ENCODE results near the gene KLHL7.

The KLHL7 gene

DNA sequence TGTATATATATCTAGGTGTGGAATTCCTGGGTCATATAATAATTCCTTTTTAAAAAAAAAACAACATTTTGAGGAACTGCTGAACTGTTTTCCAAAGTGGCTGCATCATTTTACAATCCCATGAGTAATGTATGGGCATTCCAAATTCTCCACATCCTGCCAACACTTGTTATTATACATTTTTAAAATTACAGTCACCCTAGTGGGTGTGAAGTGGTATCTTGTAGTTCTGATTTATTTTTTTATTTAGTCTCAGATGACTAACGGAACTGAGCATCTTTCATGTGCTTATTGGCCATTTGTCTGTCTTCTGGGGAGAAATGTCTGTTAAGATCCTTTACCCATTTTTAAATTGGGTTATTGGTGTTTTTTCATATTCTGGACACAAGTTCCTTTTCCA is 12.0 kb upstream of the KLHL7 start:
- H3K4me1 ChIP-seq (ENCODE audit: control insufficient read depth, low read depth, low read length) = no peaks in the 10 kb centered on the region
- H3K79me1 ChIP-seq (ENCODE audit: low read length) = no peaks in the 10 kb centered on the region
- no peak overlapping the region for H4K8ac ChIP-seq (ENCODE audit: low read depth, low read length)
- no peak for DNase-seq
- H3K18ac ChIP-seq (ENCODE audit: low read length) = no peak overlapping the region
- H3K36me3 ChIP-seq (ENCODE audit: control insufficient read depth, insufficient read depth, low read length) = no peaks in the 10 kb centered on the region
- H3K4me3 ChIP-seq (ENCODE audit: low read length) = no peak overlapping the region
- H3K4me2 ChIP-seq (ENCODE audit: low read length) = no peak overlapping the region
- no peak overlapping the region for H2AK5ac ChIP-seq (ENCODE audit: low read length)
- H3K23ac ChIP-seq (ENCODE audit: low read length) = no peak overlapping the region
- H3K27ac ChIP-seq (ENCODE audit: low read depth, low read length) = no peak overlapping the region
- H2BK5ac ChIP-seq (ENCODE audit: low read length) = no peak overlapping the region
- H3K9ac ChIP-seq (ENCODE audit: low read length) = no peak overlapping the region
- H2BK15ac ChIP-seq (replicated peaks; ENCODE audit: low read depth) = no peak overlapping the region
- H3K27me3 ChIP-seq (ENCODE audit: insufficient read depth, low read length, poor library complexity) = no peaks in the 10 kb centered on the region
- no peaks in the 10 kb centered on the region for H3K79me2 ChIP-seq (ENCODE audit: control insufficient read depth, insufficient read depth, low read length)
- no peak overlapping the region for H3K4ac ChIP-seq (ENCODE audit: low read depth, low read length)
- no peak overlapping the region for H2BK120ac ChIP-seq (ENCODE audit: low read depth, low read length)
- no peak overlapping the region for H3K56ac ChIP-seq (ENCODE audit: low read length)
- no peak overlapping the region for H4K5ac ChIP-seq (ENCODE audit: low read length)
- WGBS (ENCODE audit: extremely low coverage, insufficient coverage, low lambda C conversion rate) = no CpG with 5 or more reads among the region's 1 CpG

DNA sequence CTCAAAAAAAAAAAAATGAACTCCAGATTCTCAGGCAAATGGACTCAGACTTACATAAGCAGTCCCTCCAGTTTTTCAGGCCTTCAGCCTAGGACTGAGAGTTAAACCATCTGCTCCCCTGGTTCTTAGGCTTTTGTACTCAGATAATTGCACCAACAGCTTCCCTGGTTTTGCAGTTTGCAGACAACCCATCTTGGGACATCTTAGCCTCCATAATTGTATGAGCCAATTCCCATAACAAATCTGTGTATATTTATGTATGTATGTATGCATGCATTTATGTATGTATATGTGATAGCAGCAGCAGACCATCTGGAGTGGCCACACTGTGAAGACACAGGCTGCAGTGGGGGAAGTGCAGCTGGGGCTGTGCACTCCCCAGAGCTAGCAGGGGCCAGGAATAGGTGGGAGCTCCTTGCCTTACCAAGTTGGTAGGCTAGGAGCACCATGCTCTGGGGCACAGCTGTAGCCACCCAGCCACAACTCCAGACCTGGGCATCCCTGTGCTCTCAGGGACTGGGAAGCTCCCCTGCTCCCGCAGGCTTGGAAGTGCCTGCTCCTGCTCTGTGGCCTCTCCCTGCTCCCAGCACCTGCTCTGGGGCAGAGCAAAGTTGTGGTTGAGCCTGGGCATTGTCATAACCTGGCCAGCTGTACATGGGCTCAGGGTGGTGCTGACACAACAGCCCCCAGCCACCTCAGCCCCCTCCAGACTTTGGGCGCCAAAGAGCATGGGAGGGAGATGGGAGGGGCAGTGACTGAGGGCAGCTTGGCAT is 8.9 kb upstream of the KLHL7 start:
- no peak overlapping the region for H3K23ac ChIP-seq (ENCODE audit: low read length)
- H4K8ac ChIP-seq (ENCODE audit: low read depth, low read length) = no peak overlapping the region
- no peak overlapping the region for H3K4ac ChIP-seq (ENCODE audit: low read depth, low read length)
- H2BK120ac ChIP-seq (ENCODE audit: low read depth, low read length) = no peak overlapping the region
- no peak overlapping the region for H3K4me3 ChIP-seq (ENCODE audit: low read length)
- WGBS (ENCODE audit: extremely low coverage, insufficient coverage, low lambda C conversion rate) = no CpG with 5 or more reads among the region's 2 CpGs
- H3K36me3 ChIP-seq (ENCODE audit: control insufficient read depth, insufficient read depth, low read length) = no peaks in the 10 kb centered on the region
- no peak for DNase-seq
- H3K18ac ChIP-seq (ENCODE audit: low read length) = no peak overlapping the region
- H3K79me1 ChIP-seq (ENCODE audit: low read length) = no peaks in the 10 kb centered on the region
- no peak overlapping the region for H2AK5ac ChIP-seq (ENCODE audit: low read length)
- H3K9ac ChIP-seq (ENCODE audit: low read length) = no peak overlapping the region
- H3K4me2 ChIP-seq (ENCODE audit: low read length) = no peak overlapping the region
- H3K4me1 ChIP-seq (ENCODE audit: control insufficient read depth, low read depth, low read length) = no peaks in the 10 kb centered on the region
- no peak overlapping the region for H4K5ac ChIP-seq (ENCODE audit: low read length)
- no peak overlapping the region for H2BK5ac ChIP-seq (ENCODE audit: low read length)
- no peak overlapping the region for H3K56ac ChIP-seq (ENCODE audit: low read length)
- no peak overlapping the region for H3K27ac ChIP-seq (ENCODE audit: low read depth, low read length)
- H2BK15ac ChIP-seq (replicated peaks; ENCODE audit: low read depth) = no peak overlapping the region
- H3K79me2 ChIP-seq (ENCODE audit: control insufficient read depth, insufficient read depth, low read length) = no peaks in the 10 kb centered on the region
- H3K27me3 ChIP-seq (ENCODE audit: insufficient read depth, low read length, poor library complexity) = no peaks in the 10 kb centered on the region

DNA sequence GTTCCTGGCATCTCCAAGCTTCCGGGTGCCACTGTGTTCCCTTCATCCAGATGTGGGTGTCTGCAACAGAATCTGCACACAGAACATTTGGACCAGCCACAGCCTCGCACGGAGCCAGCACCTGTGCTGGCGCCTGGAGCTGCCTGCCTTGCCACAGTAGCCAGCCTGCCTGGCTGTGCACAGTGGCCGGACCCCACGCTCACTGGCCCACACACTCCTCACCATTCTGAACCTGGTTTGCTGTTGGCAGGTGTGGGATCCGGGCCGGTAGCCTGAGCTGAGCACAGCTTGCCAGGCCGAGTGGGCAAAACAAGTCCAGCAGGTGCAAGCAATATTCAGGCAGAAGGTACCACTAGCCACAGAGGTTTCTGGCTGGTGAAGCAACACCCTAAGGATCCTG is 7.6 kb upstream of the KLHL7 start:
- Histone ChIP-seq H3K79me2 (ENCODE audit: control insufficient read depth, insufficient read depth, low read length) (no peaks in the 10 kb centered on the region), H3K27me3 (ENCODE audit: insufficient read depth, low read length, poor library complexity) (no peaks in the 10 kb centered on the region), H3K4me3 (ENCODE audit: low read length) (no peak overlapping the region), H3K4me1 (ENCODE audit: control insufficient read depth, low read depth, low read length) (no peaks in the 10 kb centered on the region), H2BK120ac (ENCODE audit: low read depth, low read length) (no peak overlapping the region), H4K8ac (ENCODE audit: low read depth, low read length) (no peak overlapping the region), H3K18ac (ENCODE audit: low read length) (no peak overlapping the region), H3K4ac (ENCODE audit: low read depth, low read length) (no peak overlapping the region), H3K36me3 (ENCODE audit: control insufficient read depth, insufficient read depth, low read length) (no peaks in the 10 kb centered on the region), H2BK15ac (replicated peaks; ENCODE audit: low read depth) (no peak overlapping the region), H2AK5ac (ENCODE audit: low read length) (no peak overlapping the region), H2BK5ac (ENCODE audit: low read length) (no peak overlapping the region), H3K9ac (ENCODE audit: low read length) (no peak overlapping the region), H3K79me1 (ENCODE audit: low read length) (no peaks in the 10 kb centered on the region), H3K56ac (ENCODE audit: low read length) (no peak overlapping the region), H3K4me2 (ENCODE audit: low read length) (no peak overlapping the region), H3K23ac (ENCODE audit: low read length) (no peak overlapping the region), H4K5ac (ENCODE audit: low read length) (no peak overlapping the region), H3K27ac (ENCODE audit: low read depth, low read length) (no peak overlapping the region)
- no peak for DNase-seq
- WGBS (ENCODE audit: extremely low coverage, insufficient coverage, low lambda C conversion rate) = no CpG with 5 or more reads among the region's 9 CpGs

DNA sequence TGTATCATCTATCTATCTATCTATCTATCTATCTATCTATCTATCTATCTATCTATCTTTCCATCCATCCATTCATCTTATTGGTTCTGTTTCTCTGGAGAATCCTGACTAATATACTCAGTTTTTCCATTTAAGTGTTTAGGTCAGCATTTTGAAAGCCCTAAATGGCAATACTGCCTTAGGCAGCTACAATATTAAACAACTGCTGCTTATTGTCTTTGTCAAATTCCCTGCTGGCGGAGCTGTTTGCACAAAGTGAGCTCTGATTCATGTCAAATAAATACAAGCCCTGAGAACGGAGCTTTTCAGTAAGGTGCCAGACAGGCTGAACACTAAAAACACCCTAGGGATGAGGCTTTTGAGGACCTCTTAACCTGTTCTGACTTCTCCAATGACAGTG is 7.1 kb upstream of the KLHL7 start:
- no peak overlapping the region for H3K4ac ChIP-seq (ENCODE audit: low read depth, low read length)
- H2BK15ac ChIP-seq (replicated peaks; ENCODE audit: low read depth) = no peak overlapping the region
- WGBS (ENCODE audit: extremely low coverage, insufficient coverage, low lambda C conversion rate) = no CpG with 5 or more reads among the region's 2 CpGs
- H3K4me2 ChIP-seq (ENCODE audit: low read length) = no peak overlapping the region
- no peak overlapping the region for H3K27ac ChIP-seq (ENCODE audit: low read depth, low read length)
- no peak overlapping the region for H2BK120ac ChIP-seq (ENCODE audit: low read depth, low read length)
- no peak overlapping the region for H3K4me3 ChIP-seq (ENCODE audit: low read length)
- no peak overlapping the region for H2AK5ac ChIP-seq (ENCODE audit: low read length)
- H2BK5ac ChIP-seq (ENCODE audit: low read length) = no peak overlapping the region
- no peaks in the 10 kb centered on the region for H3K79me2 ChIP-seq (ENCODE audit: control insufficient read depth, insufficient read depth, low read length)
- H4K5ac ChIP-seq (ENCODE audit: low read length) = no peak overlapping the region
- H3K18ac ChIP-seq (ENCODE audit: low read length) = no peak overlapping the region
- no peak overlapping the region for H3K23ac ChIP-seq (ENCODE audit: low read length)
- H3K79me1 ChIP-seq (ENCODE audit: low read length) = no peaks in the 10 kb centered on the region
- no peak overlapping the region for H4K8ac ChIP-seq (ENCODE audit: low read depth, low read length)
- no peaks in the 10 kb centered on the region for H3K27me3 ChIP-seq (ENCODE audit: insufficient read depth, low read length, poor library complexity)
- no peaks in the 10 kb centered on the region for H3K36me3 ChIP-seq (ENCODE audit: control insufficient read depth, insufficient read depth, low read length)
- H3K56ac ChIP-seq (ENCODE audit: low read length) = no peak overlapping the region
- no peak overlapping the region for H3K9ac ChIP-seq (ENCODE audit: low read length)
- no peak for DNase-seq
- no peaks in the 10 kb centered on the region for H3K4me1 ChIP-seq (ENCODE audit: control insufficient read depth, low read depth, low read length)

DNA sequence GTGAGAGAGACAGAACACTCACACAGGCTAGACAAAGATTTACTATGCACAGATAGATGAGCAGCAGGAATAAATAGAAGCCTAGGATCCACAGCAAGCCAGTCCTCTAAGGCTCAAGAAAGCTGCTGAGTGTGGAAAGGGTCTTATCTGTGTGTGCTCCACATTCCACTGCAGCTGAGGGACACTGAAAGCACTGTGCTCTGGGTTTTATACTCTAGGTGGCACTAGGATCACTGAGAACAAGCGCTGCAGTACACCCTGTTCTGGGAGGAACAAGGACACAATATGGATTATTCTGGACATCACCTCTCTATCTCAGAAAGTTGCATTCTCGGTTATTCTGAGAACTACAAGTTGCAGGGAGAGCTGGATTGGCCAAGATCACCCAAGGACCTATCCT is 4.9 kb upstream of the KLHL7 start:
- peak; percentile 74 for DNase-seq
- Histone ChIP-seq H3K4me1 (ENCODE audit: control insufficient read depth, low read depth, low read length) (no peaks in the 10 kb centered on the region), H3K56ac (ENCODE audit: low read length) (no peak overlapping the region), H4K8ac (ENCODE audit: low read depth, low read length) (no peak overlapping the region), H2BK15ac (replicated peaks; ENCODE audit: low read depth) (no peak overlapping the region), H3K79me1 (ENCODE audit: low read length) (no peaks in the 10 kb centered on the region), H3K36me3 (ENCODE audit: control insufficient read depth, insufficient read depth, low read length) (no peaks in the 10 kb centered on the region), H4K5ac (ENCODE audit: low read length) (no peak overlapping the region), H2BK5ac (ENCODE audit: low read length) (no peak overlapping the region), H3K27ac (ENCODE audit: low read depth, low read length) (no peak overlapping the region), H3K4ac (ENCODE audit: low read depth, low read length) (no peak overlapping the region), H3K9ac (ENCODE audit: low read length) (no peak overlapping the region), H3K18ac (ENCODE audit: low read length) (no peak overlapping the region), H3K79me2 (ENCODE audit: control insufficient read depth, insufficient read depth, low read length) (no peaks in the 10 kb centered on the region), H3K27me3 (ENCODE audit: insufficient read depth, low read length, poor library complexity) (no peaks in the 10 kb centered on the region), H2BK120ac (ENCODE audit: low read depth, low read length) (no peak overlapping the region), H3K4me3 (ENCODE audit: low read length) (no peak overlapping the region), H3K4me2 (ENCODE audit: low read length) (no peak overlapping the region), H3K23ac (ENCODE audit: low read length) (no peak overlapping the region), H2AK5ac (ENCODE audit: low read length) (no peak overlapping the region)
- no CpG with 5 or more reads among the region's 2 CpGs for WGBS (ENCODE audit: extremely low coverage, insufficient coverage, low lambda C conversion rate)

DNA sequence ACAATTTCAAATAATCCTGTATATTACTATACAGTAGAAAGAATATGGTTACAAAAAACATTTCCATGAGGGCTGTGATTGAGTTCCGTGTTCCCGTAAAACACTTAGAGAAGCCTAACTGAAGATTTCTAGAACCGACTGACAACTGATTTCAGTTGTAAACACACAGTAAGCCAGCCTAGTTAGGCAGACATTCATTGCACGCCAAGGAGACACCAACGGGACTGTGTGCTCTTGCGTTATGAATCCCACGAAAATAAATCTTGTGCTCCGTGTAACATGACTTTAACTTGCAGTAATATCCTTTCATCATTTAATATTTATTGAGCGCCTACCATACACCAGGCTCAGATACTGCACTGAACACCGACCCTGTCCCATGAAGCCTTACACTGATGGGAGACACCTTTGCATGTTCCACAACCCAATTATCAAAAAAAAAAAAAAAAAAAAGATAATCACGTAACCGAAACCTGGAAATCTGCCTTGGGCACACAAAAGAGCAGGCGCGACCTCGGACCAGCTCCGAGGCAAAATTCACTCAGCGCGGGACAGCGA is 420 bp upstream of the KLHL7 start:
- H3K36me3 ChIP-seq (ENCODE audit: control insufficient read depth, insufficient read depth, low read length) = no peaks in the 10 kb centered on the region
- H3K79me1 ChIP-seq (ENCODE audit: low read length) = peaks cover 2% of the 10 kb centered on the region
- no peak overlapping the region for H3K23ac ChIP-seq (ENCODE audit: low read length)
- no peaks in the 10 kb centered on the region for H3K4me1 ChIP-seq (ENCODE audit: control insufficient read depth, low read depth, low read length)
- no CpG with 5 or more reads among the region's 19 CpGs for WGBS (ENCODE audit: extremely low coverage, insufficient coverage, low lambda C conversion rate)
- peak overlapping the region; percentile 83 for H3K56ac ChIP-seq (ENCODE audit: low read length)
- no peak for DNase-seq
- no peak overlapping the region for H2AK5ac ChIP-seq (ENCODE audit: low read length)
- H3K9ac ChIP-seq (ENCODE audit: low read length) = peak overlapping the region; percentile 84
- H2BK120ac ChIP-seq (ENCODE audit: low read depth, low read length) = no peak overlapping the region
- H3K4me2 ChIP-seq (ENCODE audit: low read length) = peak overlapping the region; percentile 87
- no peak overlapping the region for H3K27ac ChIP-seq (ENCODE audit: low read depth, low read length)
- H3K4me3 ChIP-seq (ENCODE audit: low read length) = peak overlapping the region; percentile 80
- no peaks in the 10 kb centered on the region for H3K27me3 ChIP-seq (ENCODE audit: insufficient read depth, low read length, poor library complexity)
- no peak overlapping the region for H4K8ac ChIP-seq (ENCODE audit: low read depth, low read length)
- H4K5ac ChIP-seq (ENCODE audit: low read length) = no peak overlapping the region
- H3K79me2 ChIP-seq (ENCODE audit: control insufficient read depth, insufficient read depth, low read length) = peaks cover 40% of the 10 kb centered on the region
- H3K18ac ChIP-seq (ENCODE audit: low read length) = peak overlapping the region; percentile 40
- no peak overlapping the region for H2BK15ac ChIP-seq (replicated peaks; ENCODE audit: low read depth)
- no peak overlapping the region for H2BK5ac ChIP-seq (ENCODE audit: low read length)
- no peak overlapping the region for H3K4ac ChIP-seq (ENCODE audit: low read depth, low read length)

All from mesendoderm (in vitro differentiated cells).